ENCODE measurements around the gene CDH2.

The CDH2 gene

DNA sequence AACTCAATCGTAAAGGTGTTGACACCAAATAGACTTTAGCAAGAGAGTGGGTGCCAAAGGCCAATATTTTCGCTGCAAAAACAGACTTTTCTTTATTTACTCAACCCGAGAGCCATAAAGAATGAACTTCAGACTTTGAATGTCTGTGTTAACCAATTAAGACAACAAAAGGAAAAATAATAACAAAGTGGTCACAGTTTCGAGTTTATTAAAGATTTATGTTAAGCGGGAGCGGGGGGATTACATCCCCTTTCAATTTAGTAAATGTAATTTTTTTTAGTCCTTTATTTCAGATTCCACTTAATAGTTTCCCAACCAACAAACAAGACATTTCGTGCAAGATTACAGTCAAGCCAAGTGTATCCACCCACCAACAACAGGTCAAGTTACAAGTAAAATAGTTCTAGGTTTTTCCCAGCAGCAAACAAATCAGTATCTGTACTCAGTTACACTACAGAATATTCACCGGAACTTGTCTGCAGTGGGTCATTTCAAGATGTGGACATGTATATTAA, 9.0 kb downstream of the CDH2 start:
- no peak for DNase-seq

DNA sequence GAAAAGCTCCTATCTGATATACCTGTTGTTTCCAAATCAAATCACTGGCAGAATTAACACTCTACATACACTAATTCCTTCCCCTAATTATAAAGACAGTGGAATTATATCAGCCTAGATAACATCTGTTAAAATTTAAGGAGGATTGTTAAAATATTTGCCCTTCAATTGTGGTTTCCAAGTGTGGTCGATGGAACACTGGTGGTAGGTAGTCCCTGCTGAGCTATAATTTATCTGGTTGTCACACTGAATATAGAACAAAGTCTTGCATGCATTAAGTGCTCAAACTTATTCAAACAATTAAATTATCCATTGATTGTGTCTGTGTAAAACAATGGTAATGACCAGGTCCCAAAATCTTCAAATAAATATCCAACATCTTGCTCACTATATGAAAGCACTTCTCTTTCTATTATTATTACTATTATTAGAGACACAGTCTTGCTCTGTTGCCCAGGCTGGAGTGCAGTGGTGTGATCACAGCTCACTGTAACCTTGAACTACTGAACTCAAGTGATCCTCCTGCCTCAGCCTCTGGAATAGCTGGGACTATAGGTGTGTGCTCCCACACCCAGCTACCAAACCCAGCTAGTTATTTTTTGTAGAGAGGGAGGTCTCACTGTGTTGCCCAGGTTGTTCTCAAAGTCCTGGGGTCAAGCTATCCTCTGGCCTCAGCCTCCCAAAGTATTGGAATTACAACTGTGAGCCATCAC, 12.0 kb downstream of the CDH2 start:
- DNase-seq = no peak

DNA sequence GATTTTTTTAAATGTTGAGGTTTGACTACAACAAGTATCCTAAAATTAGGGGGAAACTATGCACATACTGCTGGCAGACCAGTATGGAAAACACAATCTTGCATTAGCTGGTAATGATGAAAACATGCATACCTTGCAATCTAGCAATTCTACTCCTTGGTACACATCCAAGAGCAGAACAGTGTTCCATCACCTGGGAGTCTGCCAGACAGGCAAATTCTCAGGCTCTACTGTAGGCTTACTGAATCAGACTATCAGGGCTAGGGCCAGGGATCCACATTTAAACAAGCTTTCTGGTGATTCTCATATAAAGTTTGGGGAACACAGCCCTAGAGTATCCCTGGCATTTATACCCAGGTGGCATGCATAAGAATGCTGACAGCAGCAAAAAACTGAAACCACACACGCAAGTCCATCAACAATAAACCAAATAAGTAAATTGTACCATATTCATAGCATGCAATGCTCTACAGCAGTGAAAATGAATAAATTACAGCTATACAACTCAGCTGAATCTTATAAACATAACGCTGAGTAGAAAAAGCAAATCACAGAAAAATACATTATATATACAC, 13.6 kb downstream of the CDH2 start:
- no peak for DNase-seq

DNA sequence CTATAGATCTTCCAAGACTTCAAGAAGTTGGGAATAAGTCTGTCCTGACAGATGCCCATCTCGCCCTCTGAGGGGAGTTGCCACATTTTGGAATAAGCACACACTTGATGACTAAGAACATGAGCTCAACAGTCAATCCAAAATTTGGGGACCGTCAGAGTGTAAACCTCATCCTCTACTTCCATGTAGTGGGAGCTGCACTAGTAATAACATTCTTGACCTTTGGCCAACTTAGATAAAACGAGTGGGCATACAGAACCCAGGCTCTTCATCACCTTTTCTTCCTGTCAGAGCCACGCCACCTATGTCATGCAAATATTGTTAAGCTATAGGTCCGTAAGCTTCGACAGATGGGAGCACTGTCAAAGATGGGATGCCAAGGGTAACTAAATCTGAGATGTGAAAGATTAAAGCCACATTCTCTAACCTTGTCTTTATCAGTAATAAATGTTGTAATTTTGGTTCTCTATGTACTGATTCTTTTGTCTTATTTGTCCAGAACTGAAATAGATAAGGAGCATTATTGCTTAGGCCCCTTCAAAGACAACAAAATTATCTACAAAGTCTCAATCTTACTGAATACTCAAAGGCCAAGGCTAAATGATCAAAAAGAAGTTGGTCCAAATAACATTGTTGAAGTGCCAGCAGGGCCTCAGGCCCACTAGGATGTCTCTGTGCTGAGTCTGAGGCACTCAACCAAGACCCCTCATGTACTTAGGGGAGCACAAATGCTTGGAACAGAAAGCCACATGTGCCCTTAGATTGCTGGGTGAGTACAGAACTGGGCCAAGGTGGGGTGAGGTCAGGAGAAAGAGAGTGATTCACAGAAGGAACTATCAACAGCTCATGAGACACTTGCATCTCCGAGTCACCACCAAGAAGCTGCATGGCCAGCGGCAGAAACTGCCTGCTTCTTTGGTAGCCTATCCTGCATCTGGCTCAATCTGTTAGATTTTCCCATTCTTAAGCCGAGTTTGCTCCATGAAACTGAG, 15.0 kb downstream of the CDH2 start:
- no peak for DNase-seq

DNA sequence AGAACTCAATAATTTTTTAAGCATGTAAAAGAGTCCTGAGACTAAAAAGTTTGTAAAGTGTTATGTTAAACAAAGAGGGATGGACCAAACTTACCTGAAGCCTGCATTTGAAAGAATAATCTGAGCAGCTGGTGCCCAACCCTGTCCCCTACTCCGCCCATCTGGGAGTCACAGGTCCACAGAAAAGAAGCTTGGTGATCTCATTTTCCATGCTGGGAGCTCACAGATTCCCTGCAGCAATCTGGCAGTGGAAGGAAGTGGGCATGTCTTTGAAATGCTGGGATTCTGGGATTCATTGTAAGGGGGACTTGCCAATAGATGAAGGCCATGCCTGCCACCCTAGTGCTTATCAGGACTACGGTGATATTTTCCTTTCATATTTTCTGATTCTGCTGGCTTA, 17.9 kb downstream of the CDH2 start:
- no peak for DNase-seq

DNA sequence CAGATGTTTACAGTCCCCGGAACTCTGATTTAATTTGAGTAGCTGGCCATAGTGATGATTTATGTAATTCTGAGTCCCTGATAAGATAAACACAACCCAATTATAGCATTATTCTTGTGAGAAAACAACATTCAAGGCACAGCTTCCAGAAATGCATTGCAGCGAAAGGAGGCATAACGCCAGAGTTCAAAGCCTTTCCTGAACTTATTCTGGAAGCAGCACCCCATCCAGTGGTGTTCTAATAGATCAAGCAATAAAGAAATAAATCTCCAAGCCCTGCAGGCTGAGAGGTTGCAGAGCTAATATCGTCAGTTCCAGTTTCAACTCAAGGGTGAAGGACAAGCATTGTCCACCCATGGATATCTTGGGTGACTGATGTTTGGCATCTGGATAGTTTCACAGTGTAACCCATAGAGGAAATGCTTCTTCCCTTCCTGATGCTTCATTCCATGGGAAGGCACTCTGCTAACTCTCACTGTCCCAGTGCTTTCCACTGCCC, 18.8 kb downstream of the CDH2 start:
- no peak for DNase-seq

DNA sequence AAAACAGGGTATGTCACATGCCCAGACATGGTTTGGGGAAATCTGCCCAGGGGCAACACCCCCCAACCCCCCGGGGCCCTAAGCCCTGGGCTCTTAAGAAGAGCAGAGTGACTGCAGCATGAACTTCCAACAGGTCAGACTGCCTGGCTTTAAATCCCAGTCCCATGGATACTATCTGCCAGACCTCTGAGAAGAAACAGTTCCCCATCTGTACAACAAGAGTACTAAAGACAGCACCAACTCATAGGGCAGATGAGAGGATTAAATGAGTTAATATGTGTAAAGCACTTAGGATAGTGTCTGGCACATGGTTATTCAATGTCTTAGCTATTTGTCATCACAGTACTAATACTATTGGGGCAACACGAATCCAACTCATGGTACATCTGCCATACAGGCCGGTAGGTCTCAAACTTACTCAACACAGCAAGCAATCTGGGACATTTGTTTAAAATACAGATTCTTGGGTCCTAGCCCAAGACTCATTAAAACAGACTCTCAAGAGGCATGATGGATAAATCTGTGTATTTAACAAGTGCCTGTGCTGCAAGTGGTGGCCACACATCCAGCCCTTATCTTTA, 23.4 kb downstream of the CDH2 start:
- DNase-seq = no peak

DNA sequence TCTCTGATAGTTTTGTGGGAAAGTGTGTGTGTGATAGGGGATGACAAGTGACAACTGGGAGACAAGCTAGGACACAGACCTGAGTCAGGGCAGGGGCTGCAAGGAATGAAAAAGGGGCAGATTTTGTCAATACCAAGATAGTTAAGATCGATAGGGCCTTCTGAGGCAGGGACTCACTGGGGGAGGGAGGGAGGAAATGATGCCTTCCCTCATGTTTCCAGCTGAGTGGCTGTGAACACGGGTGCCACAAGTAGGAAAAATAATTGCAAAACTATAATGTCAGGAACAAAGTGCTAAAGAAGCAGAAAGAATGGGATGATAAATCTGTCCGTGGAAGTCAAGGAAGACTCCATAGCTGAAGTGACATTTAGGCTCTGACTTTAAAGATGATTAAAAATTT, 24.2 kb downstream of the CDH2 start:
- no peak for DNase-seq

DNA sequence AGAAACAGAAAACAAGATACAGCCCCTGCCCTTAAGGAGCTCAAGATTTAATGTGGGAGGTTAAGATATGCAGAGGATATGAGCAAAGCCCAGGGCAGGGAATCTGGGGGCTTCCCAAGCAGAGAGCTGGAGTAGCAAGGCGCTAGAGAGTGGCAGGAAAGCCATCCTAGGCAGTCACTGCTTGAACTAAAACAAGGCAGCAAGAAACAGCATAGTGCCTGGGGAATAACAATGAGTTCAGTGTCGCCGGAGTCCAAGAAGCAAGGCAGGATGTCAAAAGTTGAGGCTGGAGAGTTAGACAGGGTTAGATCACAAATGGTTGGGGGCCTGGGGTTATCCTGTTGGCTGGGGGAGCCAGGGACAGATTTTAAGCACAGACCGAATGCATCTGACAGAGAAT, 24.6 kb downstream of the CDH2 start:
- DNase-seq = no peak

DNA sequence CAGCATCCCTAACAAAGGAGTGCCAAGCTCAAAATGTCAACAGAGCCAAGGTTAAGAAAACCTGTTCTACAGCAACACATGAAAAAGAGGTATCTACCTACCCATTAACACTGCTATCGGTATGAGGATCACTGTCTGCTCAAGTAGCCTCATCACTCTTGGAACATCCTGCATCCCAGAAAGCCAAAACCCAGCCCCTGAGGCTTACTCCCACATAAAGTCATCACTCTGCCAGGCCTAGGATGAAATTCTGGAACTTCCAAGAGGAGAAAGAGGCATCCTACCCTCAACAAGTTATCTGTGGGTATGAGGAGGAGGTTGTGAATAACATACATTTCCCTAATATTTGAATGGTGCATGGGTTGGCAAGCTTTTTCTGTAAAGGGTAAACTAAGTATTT, 25.5 kb downstream of the CDH2 start:
- no peak for DNase-seq

DNA sequence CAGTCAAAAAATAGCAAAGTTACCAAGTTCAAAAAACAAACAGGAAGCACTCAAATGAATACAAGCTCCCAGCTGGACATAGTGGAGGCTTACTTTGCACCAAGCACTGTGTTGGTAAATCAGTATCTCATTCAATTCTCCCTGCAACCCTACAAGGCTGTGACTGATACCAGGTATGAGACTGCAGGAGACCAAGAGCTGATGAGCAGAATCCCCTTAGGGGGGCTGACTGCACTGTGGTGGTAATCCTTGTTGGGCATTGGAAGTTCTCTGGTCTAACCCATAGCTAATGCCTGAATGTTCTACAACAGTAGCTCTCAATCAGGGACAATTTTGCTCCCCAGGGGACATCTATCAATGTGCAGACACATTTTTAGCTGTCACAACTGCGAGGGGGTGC, 26.0 kb downstream of the CDH2 start:
- no peak for DNase-seq

DNA sequence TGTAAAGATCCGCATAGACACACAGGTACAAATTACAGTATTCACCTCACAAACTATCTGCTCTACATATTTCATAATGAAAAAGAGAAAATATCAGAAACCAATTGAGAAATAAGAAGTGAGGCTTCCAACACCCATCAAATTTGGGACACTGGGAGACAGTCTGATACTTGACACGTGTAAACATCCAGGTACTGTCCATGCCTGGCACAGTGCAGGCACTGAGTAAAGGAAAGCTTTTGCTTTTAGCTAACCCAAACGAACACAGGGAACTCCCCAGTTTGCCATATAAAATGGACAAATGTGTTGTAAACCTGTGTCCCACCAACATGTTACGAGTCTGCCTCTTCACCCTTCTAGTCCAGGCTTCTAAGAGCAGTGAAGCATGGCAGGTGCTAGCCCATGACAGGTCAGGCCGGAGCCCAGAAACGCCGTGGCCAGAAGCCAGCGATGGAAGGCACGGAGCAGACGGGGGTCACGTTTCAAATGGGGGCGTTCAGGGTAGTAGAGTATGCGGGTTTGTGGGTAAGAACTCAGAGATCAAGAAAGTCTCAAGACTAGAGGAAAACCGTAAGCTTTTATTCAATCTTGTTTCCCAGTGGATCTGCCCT, 27.0 kb downstream of the CDH2 start:
- no peak for DNase-seq

DNA sequence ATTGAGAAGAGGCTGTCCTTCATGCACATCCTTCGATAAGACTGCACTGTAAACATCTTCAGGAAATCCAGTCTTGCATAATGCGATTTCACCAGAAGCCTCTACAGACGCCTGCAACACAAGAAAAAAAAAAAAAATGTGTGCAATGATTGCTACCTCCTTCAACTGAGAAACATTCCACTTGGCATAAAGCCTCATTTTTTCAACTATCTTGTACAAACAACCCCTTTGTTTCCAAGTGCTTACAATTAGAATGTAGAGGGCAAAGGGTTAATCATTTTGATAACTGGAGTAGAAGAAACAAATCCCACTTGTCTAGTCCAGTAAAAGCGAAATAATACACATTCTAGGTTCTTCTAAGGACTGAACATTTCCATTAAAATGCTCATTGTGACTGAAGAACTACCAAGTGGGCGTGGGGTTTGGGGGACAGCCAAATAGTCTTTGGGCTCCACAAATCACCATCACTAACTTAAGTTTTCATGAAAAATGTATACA, 29.2 kb downstream of the CDH2 start:
- DNase-seq = no peak

DNA sequence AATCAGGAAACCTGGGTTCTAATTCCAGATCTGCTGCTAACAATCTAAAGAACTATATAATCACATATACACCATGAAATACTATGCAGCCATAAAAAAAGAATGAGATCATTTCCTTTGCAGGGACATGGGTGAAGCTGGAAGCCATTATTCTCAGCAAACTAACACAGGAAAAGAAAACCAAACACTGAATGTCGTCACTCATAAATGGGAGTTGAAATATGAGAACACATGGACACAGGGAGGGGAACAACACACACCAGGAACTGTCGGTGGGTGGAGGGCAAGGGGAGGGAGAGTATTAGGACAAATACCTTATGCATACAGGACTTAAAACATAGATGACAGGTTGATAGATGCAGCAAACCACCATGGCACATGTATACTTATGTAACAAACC, 33.2 kb downstream of the CDH2 start:
- DNase-seq = no peak

DNA sequence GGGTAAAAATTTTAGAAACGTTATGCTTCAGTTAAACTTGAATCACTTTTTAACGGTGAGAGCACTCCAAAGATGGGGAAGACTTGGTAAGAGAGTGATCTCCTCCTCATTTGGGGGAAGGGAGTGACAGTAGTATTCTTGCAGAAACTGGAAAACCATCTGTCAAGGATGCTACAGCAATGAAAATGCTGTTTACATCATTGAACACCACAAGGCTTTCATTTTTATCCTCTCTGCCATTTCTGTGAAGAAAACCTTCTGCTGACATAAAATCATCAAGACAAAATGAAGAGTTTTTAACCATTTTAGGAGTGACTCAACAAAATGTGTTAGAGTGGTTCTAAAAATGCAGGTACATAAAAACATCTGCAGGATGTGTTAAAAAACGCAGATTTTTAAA, 38.1 kb downstream of the CDH2 start:
- DNase-seq = no peak

DNA sequence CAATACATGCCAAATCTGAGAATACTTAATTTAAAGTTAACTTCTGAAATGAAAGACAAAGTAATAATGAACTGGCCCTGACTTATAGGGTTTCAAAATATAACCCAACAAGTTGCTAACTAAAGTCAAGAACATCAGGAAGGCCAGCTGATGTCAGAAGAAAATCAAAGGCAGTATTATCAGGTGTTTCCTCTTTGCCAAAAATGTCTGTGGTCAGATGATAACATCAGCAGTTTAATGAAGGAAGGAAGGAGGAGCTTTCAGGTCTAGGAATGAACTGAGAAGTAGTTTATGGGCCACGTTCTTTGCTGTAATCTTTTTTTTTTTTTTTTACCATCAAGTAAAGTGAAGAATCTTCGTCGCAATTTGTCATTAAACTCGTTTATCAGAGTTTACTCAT, 40.9 kb downstream of the CDH2 start:
- DNase-seq = no peak

DNA sequence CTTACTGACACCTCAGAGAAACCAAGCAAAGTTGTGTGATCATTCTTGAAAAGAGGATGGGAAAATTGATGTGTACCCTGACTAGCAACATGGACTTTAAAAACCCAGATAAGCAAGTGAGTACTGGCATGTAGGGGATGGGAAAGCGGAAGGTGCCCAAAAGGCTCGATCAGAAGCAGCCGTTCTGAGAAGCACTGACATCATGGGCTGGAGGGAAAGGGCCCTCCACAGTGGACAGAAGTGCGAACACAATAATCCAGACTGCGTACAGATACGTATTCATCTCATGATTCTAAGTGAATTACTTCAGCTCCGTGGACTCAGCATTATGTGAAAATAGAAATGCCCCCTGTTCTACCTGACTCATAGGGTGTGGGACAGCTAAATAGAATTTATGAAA, 42.2 kb downstream of the CDH2 start:
- no peak for DNase-seq

DNA sequence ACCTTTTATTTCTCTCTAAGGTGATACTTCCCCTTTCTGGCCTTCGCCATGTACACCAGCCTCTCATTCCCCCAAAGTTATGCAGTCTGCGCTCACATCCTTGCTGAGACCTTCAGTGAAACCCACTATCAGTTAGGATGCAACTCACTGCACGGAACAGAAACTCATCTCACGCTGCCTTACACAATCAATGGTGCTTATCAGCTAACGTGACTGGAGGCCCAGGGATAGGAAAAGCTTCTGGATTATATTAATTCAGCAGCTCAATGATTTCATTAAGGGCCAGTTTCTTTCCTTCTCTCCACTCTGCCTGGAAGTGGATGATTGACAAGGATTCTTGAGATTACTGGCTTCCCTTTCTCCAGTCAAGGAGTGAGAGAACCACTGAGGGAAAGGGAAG, 44.8 kb downstream of the CDH2 start:
- DNase-seq = no peak

DNA sequence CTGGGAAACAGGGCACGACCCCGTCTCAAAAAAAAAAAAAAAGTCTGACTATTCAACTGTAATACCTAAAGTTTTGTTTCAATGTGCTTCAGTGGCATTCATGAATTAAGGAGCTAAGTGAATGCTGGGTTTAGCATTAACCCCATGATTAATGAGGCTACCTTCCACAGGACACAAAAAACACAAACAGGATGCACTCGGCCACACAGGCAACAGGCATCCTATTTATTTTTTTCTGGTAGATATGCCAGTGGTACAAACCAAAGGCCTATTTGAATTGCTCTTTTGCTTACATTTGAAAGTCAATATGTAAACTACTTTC, 48.3 kb downstream of the CDH2 start:
- DNase-seq = no peak

DNA sequence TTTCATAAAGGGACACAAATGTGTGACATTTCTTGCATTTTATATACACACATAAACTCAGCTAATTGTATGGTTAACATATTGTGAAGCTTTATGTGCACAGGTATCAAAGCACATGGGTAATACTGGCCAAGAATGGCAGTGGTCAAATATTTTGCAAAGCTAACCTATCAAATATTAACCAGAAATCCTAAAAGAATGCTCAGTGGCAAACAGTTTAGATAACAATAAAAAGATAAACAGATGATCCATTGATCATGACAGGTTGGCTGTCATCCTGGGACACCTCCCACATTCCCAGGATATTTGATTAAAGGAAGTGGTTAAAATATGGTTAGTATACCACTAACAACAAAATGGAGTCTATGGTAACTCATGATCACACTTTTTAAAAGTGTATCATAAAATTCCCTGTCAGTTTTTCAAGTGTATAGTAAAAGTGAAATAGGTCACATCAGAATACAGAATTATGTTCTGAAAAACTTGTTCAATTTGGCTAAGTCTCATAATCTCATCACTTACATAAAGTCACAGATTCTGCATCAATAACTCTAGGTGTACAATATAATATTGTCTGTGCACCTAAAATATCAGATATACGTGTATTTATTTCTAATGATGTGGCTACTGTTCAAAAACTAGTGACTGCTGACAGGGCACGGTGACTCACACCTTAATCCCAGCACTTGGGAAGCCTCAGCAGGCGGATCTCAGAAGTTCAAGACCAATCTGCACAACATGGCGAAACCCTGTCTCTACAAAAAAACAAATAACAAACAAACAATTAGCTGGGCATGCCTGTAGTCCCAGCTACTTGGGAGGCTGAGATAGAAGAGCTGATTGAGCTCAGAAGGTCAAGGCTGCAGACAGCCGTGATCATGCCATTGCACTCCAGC, 48.9 kb downstream of the CDH2 start:
- no peak for DNase-seq

DNA sequence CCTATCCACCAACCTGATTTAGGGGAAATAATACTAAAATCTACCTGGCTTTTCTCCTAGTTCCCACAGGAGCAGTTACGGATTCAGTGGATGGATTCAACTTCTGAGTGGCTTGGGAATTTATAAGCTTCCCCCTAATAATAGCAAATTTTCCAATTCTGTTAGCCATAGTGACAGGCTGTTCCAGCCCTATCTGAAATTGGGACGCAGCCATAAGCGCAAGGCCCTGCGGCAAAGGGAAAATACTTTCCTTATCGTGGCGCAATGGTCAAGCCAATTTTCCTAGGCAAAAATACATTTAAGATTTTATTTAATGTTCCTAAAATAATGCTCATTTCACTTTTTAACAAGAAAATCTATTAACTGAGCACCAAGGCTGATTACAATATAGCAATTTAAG, 49.7 kb downstream of the CDH2 start:
- no peak for DNase-seq

DNA sequence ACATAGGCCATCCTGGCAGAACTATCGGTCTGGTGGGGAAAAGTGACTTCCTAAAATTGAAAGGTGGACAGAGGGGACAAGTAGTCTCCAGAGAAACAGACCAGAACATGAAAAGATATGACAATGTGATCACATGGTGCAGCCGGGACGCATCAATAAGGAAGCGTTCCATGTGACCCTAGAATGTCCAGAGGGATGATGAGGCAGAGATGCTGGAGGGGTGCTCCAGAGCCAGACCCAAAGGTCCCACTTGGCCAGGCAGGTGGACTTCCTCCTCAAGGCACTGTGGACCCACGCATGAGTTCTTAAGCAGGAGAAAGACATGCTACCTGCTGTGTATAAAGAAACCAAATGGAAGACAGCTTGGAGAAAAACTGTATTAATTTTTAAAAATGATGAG, 50.2 kb downstream of the CDH2 start:
- DNase-seq = no peak
